Nephron progenitor cell (in vitro differentiated cells): Measurements from ENCODE around the gene IMPACT.

ENCODE experiments used
- DNase-seq: peaks from one replicate; pipeline ENCODE4 v3.0.0; 2021
- H3K27ac Mint-ChIP-seq: 2 replicates; pipeline ENCODE4 v1.8.0; 2021; ENCODE audit warnings: mild to moderate bottlenecking, moderate library complexity, mixed read lengths
- H3K27me3 Mint-ChIP-seq: 2 replicates; pipeline ENCODE4 v1.8.0; 2021; ENCODE audit warnings: mild to moderate bottlenecking, low read depth, mixed read lengths; ENCODE audit not compliant: poor library complexity
- H3K36me3 Mint-ChIP-seq: 2 replicates; pipeline ENCODE4 v1.8.0; 2021; ENCODE audit warnings: low read depth, mixed read lengths
- H3K4me1 Mint-ChIP-seq: 2 replicates; pipeline ENCODE4 v1.8.0; 2021; ENCODE audit warnings: mixed read lengths
- H3K4me3 Mint-ChIP-seq: 2 replicates; pipeline ENCODE4 v1.8.0; 2021; ENCODE audit warnings: mild to moderate bottlenecking, moderate library complexity, mixed read lengths
- H3K9me3 Mint-ChIP-seq: 2 replicates; pipeline ENCODE4 v1.8.0; 2021; ENCODE audit warnings: mild to moderate bottlenecking, moderate library complexity, mixed read lengths
- TF ChIP-seq, protein P1 (sequence below): fragments of 200-600 bp; sonication (generic); IDR thresholded peaks from 2 replicates; pipeline ENCODE4 v1.5.0; 2021; ENCODE audit warnings: antibody characterized with exemption

The IMPACT gene

DNA sequence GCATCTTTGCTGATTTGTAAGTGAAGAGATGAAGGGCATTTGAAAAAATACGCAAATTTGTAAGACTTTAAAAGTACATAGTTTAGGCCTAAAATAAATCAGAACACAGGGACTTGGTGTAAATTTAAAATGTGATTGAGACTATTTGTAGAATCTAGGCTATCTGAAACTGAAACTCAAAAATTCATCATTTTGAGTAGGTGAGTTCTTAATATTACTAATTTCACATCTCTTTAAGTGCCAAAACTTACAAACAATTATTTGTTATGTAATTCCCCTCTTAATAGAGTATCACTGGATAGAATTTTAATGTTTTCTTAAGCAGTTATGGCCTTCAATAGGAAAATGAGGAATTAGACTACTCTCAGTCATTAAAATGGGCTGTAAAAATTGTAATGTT, 20.0 kb downstream of the IMPACT start:
- Mint-ChIP-seq H3K4me3 (no peak overlapping the region), H3K9me3 (no peaks in the 10 kb centered on the region), H3K27ac (no peak overlapping the region), H3K4me1 (no peaks in the 10 kb centered on the region), H3K27me3 (no peaks in the 10 kb centered on the region), H3K36me3 (peaks cover 80% of the 10 kb centered on the region)
- TF ChIP-seq, protein P1, sequence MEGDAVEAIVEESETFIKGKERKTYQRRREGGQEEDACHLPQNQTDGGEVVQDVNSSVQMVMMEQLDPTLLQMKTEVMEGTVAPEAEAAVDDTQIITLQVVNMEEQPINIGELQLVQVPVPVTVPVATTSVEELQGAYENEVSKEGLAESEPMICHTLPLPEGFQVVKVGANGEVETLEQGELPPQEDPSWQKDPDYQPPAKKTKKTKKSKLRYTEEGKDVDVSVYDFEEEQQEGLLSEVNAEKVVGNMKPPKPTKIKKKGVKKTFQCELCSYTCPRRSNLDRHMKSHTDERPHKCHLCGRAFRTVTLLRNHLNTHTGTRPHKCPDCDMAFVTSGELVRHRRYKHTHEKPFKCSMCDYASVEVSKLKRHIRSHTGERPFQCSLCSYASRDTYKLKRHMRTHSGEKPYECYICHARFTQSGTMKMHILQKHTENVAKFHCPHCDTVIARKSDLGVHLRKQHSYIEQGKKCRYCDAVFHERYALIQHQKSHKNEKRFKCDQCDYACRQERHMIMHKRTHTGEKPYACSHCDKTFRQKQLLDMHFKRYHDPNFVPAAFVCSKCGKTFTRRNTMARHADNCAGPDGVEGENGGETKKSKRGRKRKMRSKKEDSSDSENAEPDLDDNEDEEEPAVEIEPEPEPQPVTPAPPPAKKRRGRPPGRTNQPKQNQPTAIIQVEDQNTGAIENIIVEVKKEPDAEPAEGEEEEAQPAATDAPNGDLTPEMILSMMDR: no peak
- DNase-seq: no peak

DNA sequence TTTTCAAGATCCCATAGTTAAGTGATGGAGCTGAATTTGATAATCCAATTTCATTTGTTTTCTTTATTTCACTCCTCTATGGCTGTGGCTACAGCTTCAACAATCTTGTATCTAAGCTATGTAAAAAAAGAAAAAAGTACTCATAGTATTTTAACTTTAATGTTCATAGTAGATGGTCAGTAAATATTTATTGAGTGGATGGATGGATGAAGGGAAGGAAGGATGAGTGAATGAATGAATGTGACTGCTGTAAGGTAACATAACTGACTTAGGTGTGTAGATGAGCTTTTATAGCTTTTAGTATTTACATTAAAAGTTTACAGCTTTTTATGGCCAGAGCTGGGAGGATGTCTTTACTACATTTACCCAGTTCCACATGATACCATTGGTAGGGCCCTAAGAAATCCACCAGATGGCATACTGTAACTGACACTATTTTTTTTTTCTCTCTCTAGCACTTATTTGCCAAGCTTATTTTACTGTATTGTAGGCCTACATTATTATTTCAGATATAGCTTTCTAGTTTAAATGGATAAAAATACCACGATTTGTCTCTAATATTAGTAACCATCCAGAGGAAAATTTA, 20.6 kb downstream of the IMPACT start:
- no peak for DNase-seq
- TF ChIP-seq, protein P1: no peak

DNA sequence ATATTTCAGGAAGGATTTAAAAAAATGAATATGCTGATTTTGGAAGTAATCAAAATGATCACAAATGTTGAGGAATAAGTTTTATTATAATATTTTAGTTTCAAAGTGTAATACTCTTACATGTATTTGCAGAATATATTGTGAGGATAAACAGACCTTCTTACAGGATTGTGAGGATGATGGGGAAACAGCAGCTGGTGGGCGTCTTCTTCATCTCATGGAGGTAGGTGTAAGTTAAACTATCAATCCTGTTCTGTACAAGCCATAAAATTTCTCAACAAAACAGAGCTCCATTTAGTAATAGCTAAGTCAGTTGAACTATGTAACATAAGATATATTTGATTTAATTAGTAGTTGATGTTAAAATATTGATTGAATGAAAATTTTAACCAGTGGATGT, 21.5 kb downstream of the IMPACT start:
- TF ChIP-seq, protein P1: no peak
- Mint-ChIP-seq H3K9me3 (no peaks in the 10 kb centered on the region), H3K27me3 (no peaks in the 10 kb centered on the region)

More for the DNA sequence above, 20.6 kb downstream of the IMPACT start:
- Mint-ChIP-seq H3K4me3 (no peak overlapping the region), H3K36me3 (peaks cover 79% of the 10 kb centered on the region), H3K9me3 (no peaks in the 10 kb centered on the region), H3K27ac (no peak overlapping the region), H3K4me1 (no peaks in the 10 kb centered on the region), H3K27me3 (no peaks in the 10 kb centered on the region)

DNA sequence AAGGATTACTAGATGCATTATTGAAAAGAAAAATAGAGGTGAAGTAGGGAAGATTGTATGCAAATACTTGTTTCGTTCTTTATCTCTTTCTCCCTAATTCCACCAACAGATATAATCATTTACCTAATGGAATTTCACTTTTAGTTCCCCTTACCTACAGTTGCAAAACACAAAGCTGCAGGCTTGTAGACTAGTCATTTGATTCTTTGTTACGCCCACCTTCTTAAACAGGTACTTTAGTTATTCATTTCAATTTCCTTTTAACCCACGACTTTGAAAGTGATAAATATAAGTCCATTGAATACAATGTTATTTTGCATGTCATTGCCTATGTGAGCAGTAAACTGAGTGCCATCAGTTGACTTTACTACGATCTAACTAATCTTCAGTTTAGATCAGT, 30.1 kb downstream of the IMPACT start:
- no peak for DNase-seq
- Mint-ChIP-seq H3K4me1 (no peaks in the 10 kb centered on the region), H3K27me3 (no peaks in the 10 kb centered on the region), H3K4me3 (no peak overlapping the region), H3K27ac (no peak overlapping the region), H3K9me3 (peaks cover 27% of the 10 kb centered on the region), H3K36me3 (peaks cover 52% of the 10 kb centered on the region)
- TF ChIP-seq, protein P1: no peak

More for the DNA sequence above, 21.5 kb downstream of the IMPACT start:
- no peaks in the 10 kb centered on the region for H3K4me1 Mint-ChIP-seq
- peaks cover 80% of the 10 kb centered on the region for H3K36me3 Mint-ChIP-seq
- no peak for DNase-seq
- H3K4me3 Mint-ChIP-seq: no peak overlapping the region
- H3K27ac Mint-ChIP-seq: no peak overlapping the region

DNA sequence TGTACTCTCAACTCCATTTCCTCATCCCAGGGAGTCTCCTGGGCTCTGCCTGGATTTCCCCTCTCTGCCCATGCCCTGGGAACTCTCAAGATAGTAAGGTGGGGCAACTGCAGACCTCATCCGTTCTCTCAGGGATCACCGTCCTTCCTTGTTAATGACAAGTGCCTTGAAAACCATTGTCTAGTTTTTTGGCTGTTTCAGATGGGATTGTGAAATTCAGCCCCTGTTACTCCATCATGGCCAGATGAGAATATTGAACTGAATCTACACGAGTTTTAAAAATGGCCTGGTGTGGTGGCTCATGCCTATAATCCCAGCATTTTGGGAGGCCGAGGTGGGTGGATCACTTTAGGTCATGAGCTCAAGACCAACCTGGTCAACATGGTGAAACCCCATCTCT, 33.3 kb downstream of the IMPACT start:
- Mint-ChIP-seq H3K27ac (no peak overlapping the region), H3K27me3 (no peaks in the 10 kb centered on the region), H3K4me3 (no peak overlapping the region), H3K36me3 (peaks cover 38% of the 10 kb centered on the region), H3K4me1 (peaks cover 4% of the 10 kb centered on the region), H3K9me3 (peaks cover 27% of the 10 kb centered on the region)
- no peak for DNase-seq
- TF ChIP-seq, protein P1: no peak

DNA sequence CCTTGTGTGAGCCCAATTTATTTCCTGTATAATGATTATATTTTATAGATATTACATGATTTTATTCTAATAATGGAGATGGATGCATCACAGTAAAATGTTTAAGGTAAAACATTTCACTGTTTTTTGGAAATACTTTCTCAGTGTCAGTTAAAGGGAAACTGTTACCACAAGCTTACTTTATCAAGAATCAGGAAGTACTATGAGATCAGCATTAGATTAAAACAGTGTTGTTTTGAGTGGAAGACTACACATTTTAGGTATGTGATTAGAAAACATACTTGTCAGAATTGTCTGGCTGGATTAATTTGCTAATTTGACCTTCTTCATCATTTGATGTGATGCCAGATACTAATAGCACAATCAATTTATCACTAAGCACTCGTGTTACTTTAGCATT, 33.9 kb downstream of the IMPACT start, which contains the start of gene HRH4:
Gene HRH4 (plus strand): TSS at position 250 of the 400 bp plus-strand sequence. CDS start 92 bp downstream, at position 342.
- Mint-ChIP-seq H3K27me3 (no peaks in the 10 kb centered on the region), H3K36me3 (peaks cover 33% of the 10 kb centered on the region), H3K4me3 (no peak within 1 kb of the TSS), H3K4me1 (peaks cover 4% of the 10 kb centered on the region), H3K9me3 (peaks cover 27% of the 10 kb centered on the region), H3K27ac (no peak within 1 kb of the TSS)
- DNase-seq: no peak
- TF ChIP-seq, protein P1: no peak
